Activated CD8-positive, alpha-beta memory T cell treated with anti-CD3 and anti-CD28 coated beads, Interleukin-2, amount 50 U/mL, for 4 hours (primary cell): ENCODE data around the gene MIOS.

Source experiments
- DNase-seq: peaks from one replicate; pipeline ENCODE4 v3.0.0-alpha.2; 2020

The MIOS gene

DNA sequence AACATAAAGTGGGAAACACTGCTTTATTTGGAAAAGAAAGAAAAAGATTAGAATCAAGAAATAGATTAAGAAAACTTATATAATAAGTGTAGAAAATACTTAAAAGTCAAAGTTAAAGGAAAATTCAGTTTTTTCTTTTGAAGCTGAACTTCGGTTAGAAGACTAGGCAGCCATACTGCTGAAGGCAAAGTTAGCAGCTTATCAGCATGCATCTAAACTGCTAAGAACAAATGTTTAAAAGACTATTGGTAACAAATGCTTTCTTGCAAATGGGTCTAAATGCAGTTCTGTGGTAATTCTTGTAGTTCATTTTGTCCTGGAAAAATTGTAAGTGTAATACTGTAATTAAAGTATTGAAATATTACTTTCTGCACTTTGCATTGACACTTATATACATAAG lies 18.0 kb downstream of the MIOS start:
- no peak for DNase-seq

- no peak for DNase-seq
Observed at GRCh38 chr7:7585241-7585928, 18.7 kb downstream of the MIOS start.

- no peak for DNase-seq
Observed at GRCh38 chr7:7595451-7595850, 28.8 kb downstream of the MIOS start.

DNA sequence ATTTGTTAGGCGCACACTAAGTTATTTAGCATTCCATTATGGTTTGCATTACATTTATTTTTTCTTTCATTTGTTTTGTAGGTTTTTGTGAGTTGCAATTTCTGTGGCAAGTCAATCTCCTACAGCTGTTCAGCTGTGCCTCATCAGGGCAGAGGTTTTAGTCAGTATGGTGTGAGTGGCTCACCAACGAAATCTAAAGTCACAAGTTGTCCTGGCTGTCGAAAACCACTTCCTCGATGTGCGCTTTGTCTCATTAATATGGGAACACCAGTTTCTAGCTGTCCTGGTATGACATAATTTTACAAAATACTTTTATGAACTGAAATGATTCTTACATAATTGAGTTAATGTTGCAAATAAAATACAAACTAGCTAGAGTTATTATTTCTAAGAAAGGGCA lies 29.5 kb downstream of the MIOS start:
- DNase-seq: no peak

DNA sequence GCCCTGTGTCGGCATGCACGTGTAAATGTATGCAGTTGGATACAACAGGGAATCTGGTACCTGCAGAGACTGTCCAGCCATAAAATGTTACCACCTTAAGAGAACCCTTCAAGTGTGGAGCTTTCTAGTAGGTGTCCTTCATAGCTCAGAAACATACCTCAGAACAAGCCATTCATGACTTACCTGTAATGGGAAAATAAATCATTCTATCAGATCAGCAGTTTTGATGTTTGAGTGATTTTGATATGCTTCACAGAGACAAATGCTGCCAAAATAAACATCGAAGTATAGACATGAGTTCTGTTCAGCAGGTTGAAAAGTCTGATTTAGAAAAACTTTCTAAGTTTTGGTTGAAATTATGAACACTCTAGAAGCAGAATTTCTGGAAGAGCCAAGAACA lies 40.3 kb downstream of the MIOS start:
- no peak for DNase-seq

GRCh38 chr7:7609330-7609729 lies 42.6 kb downstream of the MIOS start:
- DNase-seq: no peak

DNA sequence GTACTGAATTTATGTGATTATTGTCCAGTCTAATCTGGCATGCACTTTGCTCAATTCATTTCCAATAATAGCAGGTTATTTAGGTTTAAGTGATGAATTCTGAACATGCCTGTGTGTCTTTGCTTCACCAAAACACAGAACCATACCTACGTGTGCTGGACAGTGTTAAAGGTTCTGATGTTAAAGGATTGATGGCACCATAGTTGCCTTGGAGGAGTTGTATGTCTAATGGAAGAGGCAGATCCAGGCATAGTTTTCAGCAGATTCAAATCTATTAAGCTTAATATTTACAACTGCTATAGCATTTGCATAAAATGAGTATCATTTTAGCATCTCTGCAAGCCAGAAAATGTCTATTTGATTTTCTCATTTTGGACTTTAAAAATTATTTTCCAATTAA lies 45.8 kb downstream of the MIOS start:
- DNase-seq: no peak

DNA sequence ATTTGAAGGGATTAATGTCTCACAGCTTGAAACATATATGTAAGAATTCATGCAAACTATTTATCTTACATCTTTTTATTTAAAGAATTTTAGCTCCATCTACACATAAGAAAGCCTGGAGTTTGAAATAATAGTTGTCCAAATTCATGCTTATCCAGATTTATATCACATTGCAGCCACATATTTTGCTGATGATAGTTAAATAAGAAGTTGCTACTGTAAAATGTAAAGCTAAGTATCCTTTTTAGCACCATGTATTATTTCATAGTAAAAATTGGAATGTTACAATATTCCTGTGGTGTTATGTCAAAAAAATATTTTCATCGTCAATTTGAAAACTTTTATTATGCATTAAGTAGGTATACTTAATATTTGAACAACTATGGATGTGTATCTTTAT lies 46.5 kb downstream of the MIOS start:
- no peak for DNase-seq

GRCh38 chr7:7614018-7614741 lies 47.5 kb downstream of the MIOS start:
- no peak for DNase-seq

DNA sequence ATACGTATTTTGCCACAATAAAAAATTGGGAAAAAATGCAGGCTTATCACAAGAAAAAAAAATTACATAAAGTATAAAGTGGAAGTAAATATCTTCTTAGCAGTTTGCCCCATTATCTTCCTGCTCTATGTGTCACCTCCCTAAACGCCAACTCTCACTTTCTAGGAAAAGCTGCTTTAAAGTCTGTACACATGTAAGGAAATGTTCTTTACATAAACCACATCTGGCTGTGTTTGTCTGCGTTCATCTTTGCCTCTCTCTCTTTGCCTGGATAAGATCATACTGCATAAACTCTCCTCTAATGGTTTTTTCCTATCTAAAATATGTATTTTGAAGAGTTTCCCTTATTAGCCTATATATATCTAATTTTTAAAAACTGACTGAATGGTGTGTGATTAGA lies 50.9 kb downstream of the MIOS start:
- DNase-seq: no peak

GRCh38 chr7:7618410-7618809 lies 51.7 kb downstream of the MIOS start:
- no peak for DNase-seq

DNA sequence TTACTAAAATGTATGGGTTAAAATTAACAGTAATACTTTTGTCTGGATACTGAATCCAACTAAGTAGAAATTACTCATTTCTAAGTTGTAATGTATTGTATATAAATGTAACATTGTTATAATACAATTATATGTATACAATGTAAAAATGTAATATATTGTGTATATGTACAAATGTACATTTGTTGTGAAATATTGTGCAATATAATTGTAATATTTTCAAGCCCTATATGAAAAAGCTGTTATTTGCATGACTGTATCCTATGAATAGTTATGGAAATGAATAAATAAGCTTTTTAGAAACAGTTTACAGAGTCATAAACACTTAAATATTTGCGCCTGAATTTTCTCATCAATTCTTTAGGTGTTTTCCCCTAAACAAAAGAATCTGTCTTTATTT lies 53.6 kb downstream of the MIOS start:
- DNase-seq: no peak

DNA sequence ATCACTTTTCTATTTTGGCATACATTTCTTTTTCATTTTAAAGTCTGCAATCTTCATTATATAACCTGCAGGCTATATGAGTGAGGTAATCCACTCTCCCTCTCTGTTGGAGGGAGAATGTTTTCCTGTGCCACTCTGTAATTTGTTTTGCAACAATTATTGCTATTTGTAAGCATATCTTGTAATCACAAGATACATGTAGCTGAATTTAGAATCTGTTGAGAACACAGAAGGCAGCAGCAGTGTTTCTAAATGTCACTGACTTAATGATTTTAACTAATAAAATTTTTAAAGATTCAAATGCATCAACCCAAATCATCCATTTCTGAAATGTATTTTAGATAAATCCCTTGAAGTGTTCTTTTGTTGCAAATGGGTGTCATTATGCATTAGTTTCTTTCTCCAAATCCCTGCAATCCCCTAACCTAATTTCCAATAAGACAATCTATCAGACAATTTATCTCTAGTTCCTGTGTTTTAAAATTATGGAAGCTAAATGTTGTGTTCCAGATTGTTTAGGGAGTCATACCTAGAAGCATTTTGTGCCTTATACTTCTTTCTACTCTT lies 54.0 kb downstream of the MIOS start:
- DNase-seq: no peak

DNA sequence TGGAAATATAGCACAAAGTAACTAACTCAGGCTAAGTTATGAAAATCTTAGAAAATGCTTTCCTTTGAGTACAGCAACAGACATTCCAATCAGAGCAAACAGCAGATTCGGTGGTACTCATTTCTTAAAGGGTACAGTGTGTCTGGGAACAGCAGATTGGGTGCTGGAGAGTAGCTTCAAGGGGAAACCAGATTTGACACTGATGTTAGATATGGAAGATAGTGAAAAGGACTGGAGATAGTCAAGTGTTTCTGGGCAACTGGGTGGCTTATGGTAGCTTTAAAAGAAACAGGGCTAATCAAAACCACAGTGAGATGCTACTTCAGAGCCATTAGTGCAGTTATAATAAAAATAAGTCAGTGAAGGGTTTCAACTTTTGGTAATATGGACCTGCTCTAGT lies 61.8 kb downstream of the MIOS start:
- DNase-seq: no peak

- DNase-seq: no peak
Observed at GRCh38 chr7:7630626-7631329, 64.1 kb downstream of the MIOS start.

DNA sequence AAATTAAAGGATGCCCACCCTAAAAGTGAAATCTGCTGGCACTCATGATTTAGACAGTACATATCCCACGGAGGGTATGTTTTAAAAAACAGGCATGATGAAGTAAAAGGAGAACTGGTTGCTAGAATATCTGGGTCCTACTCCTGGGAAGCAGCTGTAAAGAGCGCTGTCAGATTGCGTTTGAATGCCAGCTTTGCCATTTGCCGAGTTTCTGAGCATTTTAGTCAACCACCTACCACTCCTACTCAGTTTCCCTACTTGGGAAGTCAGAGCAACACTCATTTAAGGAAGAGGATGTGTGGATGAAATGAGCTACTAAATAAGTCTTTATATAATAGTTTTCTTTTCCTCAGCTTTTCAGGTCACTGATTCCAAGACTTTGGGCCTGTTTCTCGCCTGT lies 72.7 kb downstream of the MIOS start:
- DNase-seq: no peak

DNA sequence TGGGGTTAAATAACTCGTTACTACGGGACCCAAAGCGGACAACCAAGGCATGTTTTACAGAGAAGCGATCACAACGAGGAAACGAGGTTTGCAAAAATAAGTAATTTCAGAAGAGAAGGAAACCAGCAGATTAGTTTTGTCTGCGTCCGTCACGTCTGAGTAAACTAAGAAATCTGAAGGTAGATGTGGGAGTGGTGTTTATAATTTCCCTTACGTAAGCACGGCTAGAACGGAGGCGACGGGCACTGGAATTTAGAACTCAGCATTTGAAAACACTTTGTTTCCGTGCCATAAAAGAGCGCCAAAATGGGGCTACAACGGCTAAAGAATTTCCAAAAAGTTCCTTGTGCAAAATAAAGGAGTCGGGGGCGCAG lies 73.2 kb downstream of the MIOS start:
- DNase-seq: peak; percentile 47

GRCh38 chr7:7640221-7641128 lies 73.8 kb downstream of the MIOS start, which contains the start of gene UMAD1:
UMAD1 (plus strand) TSS chr7:7640752; CDS start chr7:7673372, 32,620 bp downstream.
- DNase-seq: peak; percentile 97

- DNase-seq: no peak
Observed at GRCh38 chr7:7641129-7641663, 74.5 kb downstream of the MIOS start.

DNA sequence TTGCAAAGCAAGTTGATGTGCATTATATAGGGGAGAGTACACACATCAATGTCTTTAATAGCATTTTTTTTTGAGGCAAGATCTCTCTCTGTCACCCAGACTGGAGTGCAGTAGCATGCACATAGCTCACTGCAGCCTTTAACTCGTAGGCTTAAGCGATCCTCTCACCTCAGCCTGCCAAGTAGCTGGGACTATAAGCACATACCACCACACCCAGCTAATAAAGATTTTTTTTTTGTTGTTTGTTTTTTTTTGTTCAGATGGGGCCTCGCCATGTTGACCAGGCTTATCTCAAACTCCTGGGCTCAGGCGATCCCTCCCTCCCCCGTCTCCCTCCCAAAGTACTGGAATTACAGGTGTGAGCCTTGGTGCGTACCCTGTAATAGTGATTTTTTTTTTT lies 75.4 kb downstream of the MIOS start:
- DNase-seq: no peak

DNA sequence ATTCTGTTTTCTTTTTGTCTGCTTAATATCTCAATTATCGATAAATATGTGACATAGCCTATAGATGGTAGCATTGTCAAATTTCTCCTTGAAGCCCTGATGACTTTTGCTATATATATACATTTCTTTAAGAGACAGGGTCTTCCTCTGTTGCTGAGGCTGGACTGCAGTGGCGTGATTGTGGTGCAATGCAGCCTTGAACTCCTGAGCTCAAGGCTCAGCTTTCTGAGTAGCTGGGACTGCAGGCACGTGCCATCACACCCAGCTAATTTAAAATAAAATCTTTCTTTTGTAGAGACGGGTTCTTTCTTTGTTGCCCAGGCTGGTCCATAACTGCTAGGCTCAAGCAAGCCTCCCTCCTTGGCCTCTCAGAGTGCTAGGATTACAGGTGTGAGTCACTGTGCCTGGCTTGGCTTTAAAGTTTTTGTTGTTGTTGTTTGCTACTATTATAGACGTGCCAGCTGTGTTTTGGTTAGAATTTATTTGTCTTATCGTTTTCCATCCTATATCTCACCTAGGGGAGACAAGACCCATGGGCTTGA lies 80.9 kb downstream of the MIOS start:
- DNase-seq: no peak

DNA sequence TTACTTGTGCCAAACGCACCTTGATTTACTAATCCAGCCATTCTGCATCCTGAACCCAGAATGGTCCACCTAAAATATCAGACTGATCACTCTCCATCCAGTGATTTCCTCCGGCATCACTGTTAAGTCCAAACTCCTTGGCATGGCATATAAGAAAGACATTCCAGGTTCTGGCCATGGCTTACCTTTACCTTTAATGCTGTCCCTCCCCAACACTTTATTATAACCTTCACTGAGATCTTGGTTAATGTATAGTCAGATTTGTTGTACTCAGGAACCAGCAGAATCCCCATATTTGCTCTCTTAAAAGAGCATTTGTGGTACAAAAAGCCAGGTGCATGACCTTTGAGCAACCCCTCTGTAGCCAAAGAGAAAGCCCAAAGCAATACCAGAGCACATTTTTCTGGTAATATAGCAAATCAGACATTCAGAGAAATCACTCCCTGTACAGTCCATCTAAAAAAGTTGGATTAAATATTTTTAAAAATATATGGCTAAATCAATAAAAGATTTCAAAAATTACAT lies 84.1 kb downstream of the MIOS start:
- DNase-seq: no peak
